SK-N-SH (cell line): ENCODE results near the gene ADD1. TPM values are rescaled to one million over a fixed set of nuclear protein-coding genes. Genes with fewer than 3 reads are reported as not detected.

Experiments used
- CTCF ChIA-PET: fragments of 300-600, 350-600 bp; formaldehyde crosslinking; extraction: SDS; loops from one replicate; lab custom pipeline; 2021; lab: Yijun Ruan, JAX
- POLR2A ChIA-PET: fragments of 350-600 bp; sonication (Branson Sonifier 250); formaldehyde crosslinking; extraction: SDS; loops from one replicate; lab custom pipeline; 2020; ENCODE audit warnings: antibody characterized with exemption, inconsistent platforms; lab: Yijun Ruan, JAX
- DNase-seq: peaks from one replicate; pipeline ENCODE4 v3.0.0; 2012
- H2AFZ ChIP-seq: fragments of 200-600 bp; sonication (generic); 2 replicates; pipeline ENCODE4 v1.8.1; 2016; ENCODE audit warnings: antibody characterized with exemption, mild to moderate bottlenecking, low read depth
- H3F3A ChIP-seq: fragments of 200-600 bp; sonication (generic); replicated peaks from 2 replicates; pipeline ENCODE3; 2016; ENCODE audit warnings: antibody characterized with exemption, mild to moderate bottlenecking; ENCODE audit not compliant: insufficient read depth
- H3K27ac ChIP-seq, 2 experiments: fragments of 200-500 bp in 1 of 2; fragments of 200-600 bp in 1 of 2; sonication (Bioruptor generic) in 1 of 2; sonication (generic), shearing (Covaris generic) in 1 of 2; 2 replicates each; pipeline versions ENCODE4 v1.5.1 to v1.6.1; 2014 to 2016; ENCODE audit warnings: low read depth in 2 of 2, inconsistent platforms in 1 of 2, low read length in 1 of 2, mild to moderate bottlenecking in 1 of 2, mixed read lengths in 1 of 2
- H3K27me3 ChIP-seq: fragments of 200-600 bp; sonication (generic), shearing (Covaris generic); 2 replicates; pipeline ENCODE4 v1.6.1; 2016; ENCODE audit warnings: mixed run types; ENCODE audit not compliant: insufficient read depth
- H3K36me3 ChIP-seq, 2 experiments: fragments of 200-500 bp in 1 of 2; fragments of 200-600 bp in 1 of 2; sonication (Bioruptor generic) in 1 of 2; sonication (generic) in 1 of 2; replicated peaks in 1 of 2; 2 replicates each; pipeline versions ENCODE3 to v1.5.1; 2014 to 2016; ENCODE audit warnings: low read length in 1 of 2, mild to moderate bottlenecking in 1 of 2; ENCODE audit not compliant: insufficient read depth in 2 of 2, control insufficient read depth in 1 of 2
- H3K4me1 ChIP-seq, 2 experiments: fragments of 200-500 bp in 1 of 2; fragments of 200-600 bp in 1 of 2; sonication (Bioruptor generic) in 1 of 2; sonication (generic), shearing (Covaris generic) in 1 of 2; 2 replicates each; pipeline versions ENCODE4 v1.5.1 to v1.6.1; 2014 to 2016; ENCODE audit warnings: low read depth in 1 of 2, low read length in 1 of 2, mixed run types in 1 of 2; ENCODE audit not compliant: insufficient read depth in 2 of 2, control insufficient read depth in 1 of 2
- H3K4me2 ChIP-seq: fragments of 200-600 bp; sonication (generic), shearing (Covaris generic); 2 replicates; pipeline ENCODE4 v1.6.1; 2017; ENCODE audit warnings: mixed run types
- H3K4me3 ChIP-seq, 2 experiments: fragments of 200-500 bp in 1 of 2; fragments of 200-600 bp in 1 of 2; sonication (Bioruptor generic) in 1 of 2; sonication (generic), shearing (Covaris generic) in 1 of 2; 2 replicates each; pipeline versions ENCODE4 v1.5.1 to v1.8.1; 2014 to 2016; ENCODE audit warnings: low read depth in 2 of 2, inconsistent platforms in 1 of 2, low read length in 1 of 2, mild to moderate bottlenecking in 1 of 2, mixed read lengths in 1 of 2, moderate library complexity in 1 of 2
- H3K79me2 ChIP-seq: fragments of 200-600 bp; sonication (generic); 2 replicates; pipeline ENCODE4 v1.8.1; 2017; ENCODE audit warnings: mild to moderate bottlenecking; ENCODE audit not compliant: insufficient read depth
- H3K9ac ChIP-seq: fragments of 200-600 bp; sonication (generic); 2 replicates; pipeline ENCODE4 v1.6.1; 2017; ENCODE audit warnings: mixed run types
- H3K9me2 ChIP-seq: fragments of 200-600 bp; sonication (generic); 2 replicates; pipeline ENCODE4 v1.6.1; 2017; ENCODE audit warnings: mixed run types
- H3K9me3 ChIP-seq: fragments of 200-600 bp; sonication (generic); 2 replicates; pipeline ENCODE4 v1.6.1; 2017; ENCODE audit warnings: mixed run types, mild to moderate bottlenecking, moderate library complexity
- H4K20me1 ChIP-seq: fragments of 200-600 bp; sonication (generic); 2 replicates; pipeline ENCODE4 v1.6.1; 2017; ENCODE audit warnings: mild to moderate bottlenecking, mixed run types; ENCODE audit not compliant: insufficient read depth
- FOSL2 ChIP-seq: IDR thresholded peaks from 2 replicates; pipeline ENCODE4 v1.4.0; 2012; ENCODE audit warnings: low read depth, mild to moderate bottlenecking, moderate library complexity, borderline replicate concordance
- FOXJ3 ChIP-seq: sonication (generic); formaldehyde crosslinking; IDR thresholded peaks from 2 replicates; pipeline ENCODE4 v1.5.1; 2020; ENCODE audit warnings: mild to moderate bottlenecking, missing genetic modification reagents
- GABPA ChIP-seq: IDR thresholded peaks from 2 replicates; pipeline ENCODE4 v1.4.0; 2012; ENCODE audit warnings: low read depth, mild to moderate bottlenecking
- GATA2 ChIP-seq: sonication (generic); formaldehyde crosslinking; IDR thresholded peaks from 2 replicates; pipeline ENCODE4 v1.5.0; 2020; ENCODE audit warnings: mild to moderate bottlenecking, missing genetic modification reagents
- JUND ChIP-seq: IDR thresholded peaks from 2 replicates; pipeline ENCODE4 v1.4.0; 2012
- MEF2A ChIP-seq: IDR thresholded peaks from 2 replicates; pipeline ENCODE4 v1.4.0; 2012; ENCODE audit warnings: low read depth, borderline replicate concordance
- MXI1 ChIP-seq: IDR thresholded peaks from 2 replicates; pipeline ENCODE4 v1.6.1; 2012; ENCODE audit warnings: mild to moderate bottlenecking, low read depth, low read length, improper control_type of control experiment
- NFIC ChIP-seq: IDR thresholded peaks from 2 replicates; pipeline ENCODE4 v1.4.0; 2012; ENCODE audit warnings: borderline replicate concordance
- POLR2AphosphoS5 ChIP-seq: IDR thresholded peaks from 2 replicates; pipeline ENCODE4 v1.6.1; 2012; ENCODE audit warnings: low read depth, low read length
- RAD21 ChIP-seq: IDR thresholded peaks from 2 replicates; pipeline ENCODE4 v1.6.1; 2012; ENCODE audit warnings: mild to moderate bottlenecking, low read length
- RCOR1 ChIP-seq: fragments of 150-350 bp; IDR thresholded peaks from 2 replicates; pipeline ENCODE4 v1.6.1; 2017; ENCODE audit warnings: antibody characterized with exemption, low read length
- RFX5 ChIP-seq: IDR thresholded peaks from 2 replicates; pipeline ENCODE4 v1.6.1; 2012; ENCODE audit warnings: mild to moderate bottlenecking, improper control_type of control experiment, low read length
- TCF12 ChIP-seq: IDR thresholded peaks from 2 replicates; pipeline ENCODE4 v1.4.0; 2012
- TEAD4 ChIP-seq: IDR thresholded peaks from 2 replicates; pipeline ENCODE4 v1.4.0; 2012; ENCODE audit warnings: mild to moderate bottlenecking, borderline replicate concordance; ENCODE audit not compliant: insufficient read depth
- WGBS: methylation state at CpG from one replicate; pipeline ENCODE4 v1.1.6; 2017; ENCODE audit warnings: low lambda C conversion rate; 5-methylcytosine and 5-hydroxymethylcytosine counted together
- polyA plus RNA-seq, 3 experiments: library from polyadenylated mRNA; depleted of rRNA; stranded (reverse); fragments of >200 nt; gene quantifications; 2 replicates each; pipeline ENCODE4 v1.2.3, GENCODE V29; 2012
- TF ChIP-seq, protein P1 (sequence below): IDR thresholded peaks from 2 replicates; pipeline ENCODE4; 2012
- TF ChIP-seq, protein P2 (sequence below): fragments of 150-350 bp; IDR thresholded peaks from 2 replicates; pipeline ENCODE4 v1.6.1; 2016; ENCODE audit warnings: mild to moderate bottlenecking, low read depth, low read length
- TF ChIP-seq, protein P3 (sequence below): IDR thresholded peaks from 2 replicates; pipeline ENCODE4 v1.4.0; 2012; ENCODE audit warnings: low read depth, borderline replicate concordance
- TF ChIP-seq, protein P4 (sequence below): IDR thresholded peaks from 2 replicates; pipeline ENCODE4 v1.4.0; 2012; ENCODE audit warnings: low read depth
- TF ChIP-seq, protein P5 (sequence below): IDR thresholded peaks from 2 replicates; pipeline ENCODE4 v1.6.1; 2012; ENCODE audit warnings: mild to moderate bottlenecking, low read depth, low read length, moderate library complexity

The ADD1 gene
- polyA plus RNA-seq, 1 of the 3 experiments (the other 2 are of a cell fraction), result 155 TPM

DNA sequence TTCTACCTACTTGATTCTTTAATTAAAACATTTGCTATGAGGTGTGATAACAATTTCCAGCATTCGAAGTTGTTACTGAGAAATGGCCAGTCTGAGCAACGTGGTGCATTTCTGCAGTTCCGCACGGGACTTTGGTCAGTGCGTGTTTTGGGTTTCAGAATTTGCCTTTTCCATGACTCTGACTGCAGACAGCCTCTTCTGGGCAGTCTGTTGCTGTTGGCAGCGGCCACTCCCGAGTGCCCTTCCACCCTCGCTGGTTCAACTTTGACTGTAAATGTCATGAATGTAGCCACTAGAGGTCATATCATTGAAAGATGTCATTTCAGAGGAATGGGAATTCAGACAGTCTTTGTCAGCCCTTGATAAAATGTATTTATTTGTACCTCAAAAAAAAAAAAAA is 65.9 kb downstream of the ADD1 start:
- no peak overlapping the region for H3K4me3 ChIP-seq
- H3K27me3 ChIP-seq, result no peaks in the 10 kb centered on the region
- H3K27ac ChIP-seq, result no peak overlapping the region
- H3K36me3 ChIP-seq, result peaks cover 54 to 72% of the 10 kb centered on the region in 2 experiments
- H3K4me2 ChIP-seq, result no peak overlapping the region
- no peak for TF ChIP-seq RCOR1
- no peak for TF ChIP-seq JUND
- TF ChIP-seq NFIC, result no peak
- TF ChIP-seq FOSL2, result no peak
- TF ChIP-seq, protein P1, sequence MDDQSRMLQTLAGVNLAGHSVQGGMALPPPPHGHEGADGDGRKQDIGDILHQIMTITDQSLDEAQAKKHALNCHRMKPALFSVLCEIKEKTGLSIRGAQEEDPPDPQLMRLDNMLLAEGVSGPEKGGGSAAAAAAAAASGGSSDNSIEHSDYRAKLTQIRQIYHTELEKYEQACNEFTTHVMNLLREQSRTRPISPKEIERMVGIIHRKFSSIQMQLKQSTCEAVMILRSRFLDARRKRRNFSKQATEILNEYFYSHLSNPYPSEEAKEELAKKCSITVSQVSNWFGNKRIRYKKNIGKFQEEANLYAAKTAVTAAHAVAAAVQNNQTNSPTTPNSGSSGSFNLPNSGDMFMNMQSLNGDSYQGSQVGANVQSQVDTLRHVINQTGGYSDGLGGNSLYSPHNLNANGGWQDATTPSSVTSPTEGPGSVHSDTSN, result no peak
- TF ChIP-seq MEF2A, result no peak
- no peak for TF ChIP-seq TCF12
- TF ChIP-seq MXI1, result no peak
- TF ChIP-seq, protein P2, sequence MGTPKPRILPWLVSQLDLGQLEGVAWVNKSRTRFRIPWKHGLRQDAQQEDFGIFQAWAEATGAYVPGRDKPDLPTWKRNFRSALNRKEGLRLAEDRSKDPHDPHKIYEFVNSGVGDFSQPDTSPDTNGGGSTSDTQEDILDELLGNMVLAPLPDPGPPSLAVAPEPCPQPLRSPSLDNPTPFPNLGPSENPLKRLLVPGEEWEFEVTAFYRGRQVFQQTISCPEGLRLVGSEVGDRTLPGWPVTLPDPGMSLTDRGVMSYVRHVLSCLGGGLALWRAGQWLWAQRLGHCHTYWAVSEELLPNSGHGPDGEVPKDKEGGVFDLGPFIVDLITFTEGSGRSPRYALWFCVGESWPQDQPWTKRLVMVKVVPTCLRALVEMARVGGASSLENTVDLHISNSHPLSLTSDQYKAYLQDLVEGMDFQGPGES, result no peak
- no peak for TF ChIP-seq GABPA
- no peak for TF ChIP-seq TEAD4
- no peak for TF ChIP-seq POLR2AphosphoS5
- TF ChIP-seq, protein P3, sequence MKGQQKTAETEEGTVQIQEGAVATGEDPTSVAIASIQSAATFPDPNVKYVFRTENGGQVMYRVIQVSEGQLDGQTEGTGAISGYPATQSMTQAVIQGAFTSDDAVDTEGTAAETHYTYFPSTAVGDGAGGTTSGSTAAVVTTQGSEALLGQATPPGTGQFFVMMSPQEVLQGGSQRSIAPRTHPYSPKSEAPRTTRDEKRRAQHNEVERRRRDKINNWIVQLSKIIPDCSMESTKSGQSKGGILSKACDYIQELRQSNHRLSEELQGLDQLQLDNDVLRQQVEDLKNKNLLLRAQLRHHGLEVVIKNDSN, result no peak
- TF ChIP-seq, protein P4, sequence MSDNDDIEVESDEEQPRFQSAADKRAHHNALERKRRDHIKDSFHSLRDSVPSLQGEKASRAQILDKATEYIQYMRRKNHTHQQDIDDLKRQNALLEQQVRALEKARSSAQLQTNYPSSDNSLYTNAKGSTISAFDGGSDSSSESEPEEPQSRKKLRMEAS, result no peak
- TF ChIP-seq RAD21, result no peak
- TF ChIP-seq RFX5, result no peak
- H3K4me1 ChIP-seq, result peaks cover 0 to 7% of the 10 kb centered on the region in 2 experiments; a peak in 2 of 4 replicates
- no peak for DNase-seq
- H3K9ac ChIP-seq, result no peak overlapping the region
- H3F3A ChIP-seq, result no peaks in the 10 kb centered on the region
- no peak overlapping the region for H2AFZ ChIP-seq
- WGBS, result 90% methylated on average over 8 of the region's 8 CpGs
- no peaks in the 10 kb centered on the region for H3K9me2 ChIP-seq
- no peaks in the 10 kb centered on the region for H4K20me1 ChIP-seq
- CTCF ChIA-PET, result no interaction called here
- POLR2A ChIA-PET, result no interaction called here
- H3K9me3 ChIP-seq, result no peaks in the 10 kb centered on the region
- no peaks in the 10 kb centered on the region for H3K79me2 ChIP-seq

DNA sequence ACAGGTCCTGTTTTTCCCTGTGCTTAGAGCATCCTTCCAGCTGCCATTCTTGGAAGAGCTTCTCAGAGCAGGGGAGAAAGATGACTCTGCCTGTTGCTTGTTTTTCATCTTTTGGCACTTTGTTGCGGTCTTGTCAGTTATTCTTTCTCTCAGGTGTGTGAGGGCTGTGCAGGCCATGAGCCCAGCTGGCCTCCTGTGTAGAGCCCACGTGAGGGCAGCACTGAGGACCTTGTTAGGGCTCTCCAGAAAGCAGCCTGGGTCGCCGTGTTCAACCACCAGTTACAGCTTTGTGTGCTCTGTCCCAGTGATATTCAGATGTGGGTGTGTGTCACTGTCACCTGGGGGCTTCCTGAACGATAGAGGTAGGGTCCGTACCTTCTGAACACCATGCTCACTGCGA is 66.8 kb downstream of the ADD1 start:
- DNase-seq, result no peak
- Histone ChIP-seq H3K27ac (no peak overlapping the region), H2AFZ (no peak overlapping the region), H3K9me2 (no peaks in the 10 kb centered on the region), H3K27me3 (no peaks in the 10 kb centered on the region), H3K4me3 (no peak overlapping the region), H3K36me3 (peaks cover 53 to 68% of the 10 kb centered on the region in 2 experiments), H4K20me1 (no peaks in the 10 kb centered on the region), H3K79me2 (no peaks in the 10 kb centered on the region), H3K9me3 (no peaks in the 10 kb centered on the region), H3K4me1 (peaks cover 0 to 7% of the 10 kb centered on the region in 2 experiments; a peak in 2 of 4 replicates), H3K4me2 (no peak overlapping the region), H3F3A (no peaks in the 10 kb centered on the region), H3K9ac (no peak overlapping the region)
- ChIA-PET POLR2A (no interaction called here), CTCF (interaction anchor here (0.5 kb wide), 1 partner anchor 101 kb away, joined by 3 read pairs; no protein-coding TSS in a partner anchor)
- TF ChIP-seq FOXJ3 (CRISPR knock-in tag) (no peak), TCF12 (no peak), GATA2 (CRISPR knock-in tag) (no peak)
- TF ChIP-seq, protein P5, sequence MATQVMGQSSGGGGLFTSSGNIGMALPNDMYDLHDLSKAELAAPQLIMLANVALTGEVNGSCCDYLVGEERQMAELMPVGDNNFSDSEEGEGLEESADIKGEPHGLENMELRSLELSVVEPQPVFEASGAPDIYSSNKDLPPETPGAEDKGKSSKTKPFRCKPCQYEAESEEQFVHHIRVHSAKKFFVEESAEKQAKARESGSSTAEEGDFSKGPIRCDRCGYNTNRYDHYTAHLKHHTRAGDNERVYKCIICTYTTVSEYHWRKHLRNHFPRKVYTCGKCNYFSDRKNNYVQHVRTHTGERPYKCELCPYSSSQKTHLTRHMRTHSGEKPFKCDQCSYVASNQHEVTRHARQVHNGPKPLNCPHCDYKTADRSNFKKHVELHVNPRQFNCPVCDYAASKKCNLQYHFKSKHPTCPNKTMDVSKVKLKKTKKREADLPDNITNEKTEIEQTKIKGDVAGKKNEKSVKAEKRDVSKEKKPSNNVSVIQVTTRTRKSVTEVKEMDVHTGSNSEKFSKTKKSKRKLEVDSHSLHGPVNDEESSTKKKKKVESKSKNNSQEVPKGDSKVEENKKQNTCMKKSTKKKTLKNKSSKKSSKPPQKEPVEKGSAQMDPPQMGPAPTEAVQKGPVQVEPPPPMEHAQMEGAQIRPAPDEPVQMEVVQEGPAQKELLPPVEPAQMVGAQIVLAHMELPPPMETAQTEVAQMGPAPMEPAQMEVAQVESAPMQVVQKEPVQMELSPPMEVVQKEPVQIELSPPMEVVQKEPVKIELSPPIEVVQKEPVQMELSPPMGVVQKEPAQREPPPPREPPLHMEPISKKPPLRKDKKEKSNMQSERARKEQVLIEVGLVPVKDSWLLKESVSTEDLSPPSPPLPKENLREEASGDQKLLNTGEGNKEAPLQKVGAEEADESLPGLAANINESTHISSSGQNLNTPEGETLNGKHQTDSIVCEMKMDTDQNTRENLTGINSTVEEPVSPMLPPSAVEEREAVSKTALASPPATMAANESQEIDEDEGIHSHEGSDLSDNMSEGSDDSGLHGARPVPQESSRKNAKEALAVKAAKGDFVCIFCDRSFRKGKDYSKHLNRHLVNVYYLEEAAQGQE, result no peak
- TF ChIP-seq, protein P2, result no peak
- 96% methylated on average over 4 of the region's 7 CpGs for WGBS
